Transverse colon (tissue), 4 donors: ENCODE results near the gene CLEC20A. TPM values are rescaled to one million over a fixed set of nuclear protein-coding genes. Genes with fewer than 3 reads are reported as not detected.

Experiments used
- DNase-seq: peaks from one replicate; pipeline ENCODE4 v3.0.0-alpha.2; 2019
- H3K27ac ChIP-seq, 4 donors: fragments of 200-600 bp; sonication (generic); 2 replicates each; pipeline ENCODE4 v1.5.1; 2016 to 2018; ENCODE audit warnings: inconsistent platforms in 4 of 4
- H3K27me3 ChIP-seq: fragments of 200-600 bp; sonication (generic); 2 replicates; pipeline ENCODE4 v1.5.1; 2017; ENCODE audit warnings: inconsistent platforms
- H3K36me3 ChIP-seq, 4 donors: fragments of 200-600 bp; sonication (generic); 2 replicates each; pipeline ENCODE4 v1.5.1; 2017 to 2019; ENCODE audit warnings: inconsistent platforms in 4 of 4
- H3K4me1 ChIP-seq, 4 donors: fragments of 200-600 bp; sonication (generic); 2 replicates each; pipeline ENCODE4 v1.5.1; 2017 to 2020; ENCODE audit warnings: inconsistent platforms in 4 of 4
- H3K4me3 ChIP-seq, 4 donors: fragments of 200-600 bp; sonication (generic); 1 replicate in 1 of 4; 2 replicates in 3 of 4; pipeline versions ENCODE4 v1.5.1 to v1.6.1; 2017 to 2019; ENCODE audit warnings: inconsistent platforms in 4 of 4
- H3K9me3 ChIP-seq, 2 donors: fragments of 200-600 bp; sonication (generic); 2 replicates each; pipeline ENCODE4 v1.5.1; 2017 to 2019; ENCODE audit warnings: inconsistent platforms in 2 of 2
- EP300 ChIP-seq: sonication (generic); formaldehyde crosslinking; IDR thresholded peaks from one replicate; pipeline ENCODE4 v1.6.1; 2017; ENCODE audit warnings: antibody characterized with exemption, low read depth
- POLR2A ChIP-seq: fragments of 450-650 bp; IDR thresholded peaks from one replicate; pipeline ENCODE4 v1.6.1; 2016; ENCODE audit warnings: antibody characterized with exemption, mild to moderate bottlenecking, moderate library complexity
- POLR2AphosphoS5 ChIP-seq, 3 donors: sonication (generic); formaldehyde crosslinking; IDR thresholded peaks; one replicate each; pipeline ENCODE4 v1.6.1; 2016; ENCODE audit warnings: antibody characterized with exemption in 3 of 3
- WGBS, 2 donors: methylation state at CpG; one replicate each; pipeline ENCODE4 v1.1.5; 2018; ENCODE audit warnings: low coverage in 1 of 2; 5-methylcytosine and 5-hydroxymethylcytosine counted together
- in situ Hi-C, 4 donors: fragments of 200-750 bp; cut with MboI; loops; one replicate each; pipeline versions ENCODE4 v1.15.0 to v1.15.1; 2017; ENCODE audit warnings: low sequenced_read_pairs in 3 of 4, low pct_ligation_motif_present in 1 of 4, low pct_unique_long_range_greater_than_20kb in 1 of 4
- intact Hi-C: fragments of 100-400 bp; cut with DNase I; formaldehyde crosslinking; loops from one replicate; pipeline ENCODE4 v1.15.1; 2023; ENCODE audit warnings: low total_unique reads
- total RNA-seq, 4 donors: library from RNA; depleted of rRNA; stranded (reverse); fragments of >200 nt; gene quantifications; one replicate each; pipeline ENCODE4 v1.1.0, GENCODE V29; 2016
- TF ChIP-seq, protein P1 (sequence below), 5 experiments: fragments of 200-600 bp in 3 of 5; fragments of 450-650 bp in 2 of 5; sonication (generic) in 3 of 5; IDR thresholded peaks; 1 replicate in 2 of 5; 2 replicates in 3 of 5; pipeline ENCODE4 v1.5.1; 2016 to 2017; ENCODE audit warnings: antibody characterized with exemption in 5 of 5, inconsistent platforms in 3 of 5, mild to moderate bottlenecking in 2 of 5, moderate library complexity in 1 of 5

The CLEC20A gene
- total RNA-seq, 4 donors from 2014 or later, result not detected

DNA sequence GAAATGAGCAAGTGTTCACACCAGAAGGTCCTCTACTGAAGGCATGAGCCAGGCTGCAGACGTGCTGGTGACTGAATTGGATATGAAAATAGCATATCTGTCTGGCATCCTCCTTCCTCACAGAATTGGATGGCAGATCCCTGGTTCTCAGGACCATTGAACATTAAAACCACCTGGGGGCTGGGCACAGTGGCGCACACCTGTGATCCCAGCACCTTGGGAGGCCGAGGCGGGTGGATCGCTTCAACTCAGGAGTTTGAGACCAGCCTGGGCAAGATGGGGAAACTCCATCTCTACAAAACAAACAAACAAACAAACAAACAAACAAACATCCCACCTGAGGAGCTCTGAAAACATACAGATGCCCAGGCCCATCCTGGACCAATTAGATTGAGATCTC is 39.6 kb upstream of the CLEC20A start:
- TF ChIP-seq POLR2A (no peak), POLR2AphosphoS5 (IDR thresholded peaks at IDR 0.05) (no peak), EP300 (no peak)
- TF ChIP-seq, protein P1, sequence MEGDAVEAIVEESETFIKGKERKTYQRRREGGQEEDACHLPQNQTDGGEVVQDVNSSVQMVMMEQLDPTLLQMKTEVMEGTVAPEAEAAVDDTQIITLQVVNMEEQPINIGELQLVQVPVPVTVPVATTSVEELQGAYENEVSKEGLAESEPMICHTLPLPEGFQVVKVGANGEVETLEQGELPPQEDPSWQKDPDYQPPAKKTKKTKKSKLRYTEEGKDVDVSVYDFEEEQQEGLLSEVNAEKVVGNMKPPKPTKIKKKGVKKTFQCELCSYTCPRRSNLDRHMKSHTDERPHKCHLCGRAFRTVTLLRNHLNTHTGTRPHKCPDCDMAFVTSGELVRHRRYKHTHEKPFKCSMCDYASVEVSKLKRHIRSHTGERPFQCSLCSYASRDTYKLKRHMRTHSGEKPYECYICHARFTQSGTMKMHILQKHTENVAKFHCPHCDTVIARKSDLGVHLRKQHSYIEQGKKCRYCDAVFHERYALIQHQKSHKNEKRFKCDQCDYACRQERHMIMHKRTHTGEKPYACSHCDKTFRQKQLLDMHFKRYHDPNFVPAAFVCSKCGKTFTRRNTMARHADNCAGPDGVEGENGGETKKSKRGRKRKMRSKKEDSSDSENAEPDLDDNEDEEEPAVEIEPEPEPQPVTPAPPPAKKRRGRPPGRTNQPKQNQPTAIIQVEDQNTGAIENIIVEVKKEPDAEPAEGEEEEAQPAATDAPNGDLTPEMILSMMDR (IDR thresholded peaks at IDR 0.05), result no peak
- Histone ChIP-seq H3K4me1 (peaks cover 3 to 31% (median 11%) of the 10 kb centered on the region in 4 donors), H3K9me3 (no peaks in the 10 kb centered on the region), H3K27ac (peak overlapping the region; percentile 54 to 81 (median 74)), H3K4me3 (no peak overlapping the region), H3K36me3 (no peaks in the 10 kb centered on the region), H3K27me3 (no peaks in the 10 kb centered on the region)
- 94 to 98% methylated on average over 3 to 5 of the region's 5 CpGs for WGBS, 2 donors
- intact Hi-C loops, result loop anchor here (10.0 kb wide), 2 partner anchors 232 to 468 kb away; no protein-coding TSS in a partner anchor
- in situ Hi-C loops, result loop anchor here (10.0 to 25.0 kb wide), 3 partner anchors 218 to 826 kb away; partner anchors contain the start of gene AXDND1 (in 3 of the 4)
- DNase-seq, result no peak

DNA sequence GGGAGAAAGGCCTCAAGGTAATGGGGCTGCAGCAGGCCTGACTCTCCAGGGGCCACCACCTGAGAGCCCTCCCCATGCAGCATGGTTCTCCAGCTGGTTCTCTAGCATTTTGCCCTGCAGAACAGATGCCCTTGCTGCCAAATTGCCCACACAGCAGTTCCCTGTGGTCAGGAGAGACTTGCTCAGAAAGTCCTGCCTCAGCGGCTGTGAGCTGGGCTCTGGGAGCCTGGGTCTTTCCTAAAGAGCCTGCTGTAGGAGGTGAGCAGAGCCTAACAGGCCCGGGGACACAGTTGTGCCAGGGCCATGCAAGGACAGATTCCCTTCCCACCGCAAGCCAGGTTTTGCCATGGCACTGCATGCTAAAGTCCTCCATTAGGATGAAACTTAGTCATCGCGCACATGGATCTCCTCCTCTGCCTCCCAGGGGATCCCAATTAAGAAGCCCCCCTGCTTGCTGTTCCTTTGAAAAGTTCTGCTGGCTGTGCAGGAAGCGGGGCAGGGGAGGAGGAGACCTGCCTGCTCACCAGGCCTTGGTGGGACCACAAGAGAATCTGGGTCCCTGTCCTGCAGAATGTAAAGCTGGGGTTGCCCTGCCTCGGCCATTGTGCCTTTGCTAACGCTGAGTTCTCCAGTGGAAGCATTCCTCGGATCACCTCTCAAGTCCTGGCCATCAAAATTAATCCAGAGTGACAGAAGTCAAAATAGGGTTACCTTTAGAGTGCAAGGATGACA is 37.5 kb upstream of the CLEC20A start:
- in situ Hi-C loops, result loop anchor here (5.0 to 25.0 kb wide), 6 partner anchors 220 to 828 kb away; partner anchors contain the start of gene AXDND1 (in 3 of the 4)
- WGBS, 2 donors, result 60 to 93% methylated on average over 1 to 9 of the region's 9 CpGs

DNA sequence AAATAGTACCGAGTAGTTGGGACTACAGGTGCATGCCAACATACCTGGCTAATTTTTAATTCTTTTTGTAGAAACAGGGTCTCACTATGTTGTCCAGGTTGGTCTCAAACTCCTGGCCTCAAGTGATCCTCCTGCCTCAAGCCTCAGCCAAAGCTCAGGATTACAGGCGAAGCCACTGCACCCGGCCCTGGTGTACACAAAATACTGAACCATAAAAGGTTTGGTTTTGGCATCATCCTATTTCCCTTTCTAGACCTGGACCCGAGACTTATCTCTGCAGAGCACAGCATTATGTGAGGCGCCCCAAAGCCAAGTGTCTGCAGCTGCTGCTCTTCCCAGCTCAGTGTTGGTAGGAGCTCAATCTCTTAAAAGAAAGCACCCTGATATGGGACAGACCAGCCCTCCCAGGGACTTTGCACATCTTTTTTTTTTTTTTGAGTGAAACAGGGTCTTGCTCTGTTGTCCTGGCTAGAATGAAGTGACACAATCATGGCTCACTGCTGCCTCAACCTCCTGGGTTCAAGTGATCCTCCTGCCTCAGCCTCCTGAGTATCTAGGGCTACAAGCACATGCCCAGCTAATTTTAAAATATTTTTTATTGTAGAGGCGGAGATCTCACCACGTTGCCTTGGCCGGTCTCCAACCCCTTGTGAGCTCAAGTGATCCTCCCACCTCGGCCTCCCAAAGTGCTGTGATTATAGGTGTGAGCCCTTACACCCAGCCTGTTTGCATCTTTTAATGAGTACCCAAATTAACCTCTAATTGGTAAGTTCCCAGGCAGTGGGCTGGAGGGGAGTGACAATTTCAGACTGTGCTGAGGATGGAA is 36.6 kb upstream of the CLEC20A start:
- no peaks in the 10 kb centered on the region for H3K27me3 ChIP-seq
- H3K4me1 ChIP-seq, result peaks cover 3 to 30% (median 11%) of the 10 kb centered on the region in 4 donors
- no peak for TF ChIP-seq POLR2A
- TF ChIP-seq EP300, result no peak
- no peak for TF ChIP-seq POLR2AphosphoS5 (IDR thresholded peaks at IDR 0.05)
- TF ChIP-seq, protein P1 (IDR thresholded peaks at IDR 0.05), result no peak
- no peaks in the 10 kb centered on the region for H3K36me3 ChIP-seq
- WGBS, 2 donors, result 71 to 72% methylated on average over 4 to 9 of the region's 9 CpGs
- H3K27ac ChIP-seq, result no peak overlapping the region
- intact Hi-C loops, result loop anchor here (10.0 kb wide), 2 partner anchors 229 to 471 kb away; no protein-coding TSS in a partner anchor
- DNase-seq, result no peak
- no peaks in the 10 kb centered on the region for H3K9me3 ChIP-seq
- no peak overlapping the region for H3K4me3 ChIP-seq
- in situ Hi-C loops, result loop anchor here (5.0 to 25.0 kb wide), 6 partner anchors 221 to 829 kb away; partner anchors contain the start of gene AXDND1 (in 3 of the 4)

More for the DNA sequence above, 37.5 kb upstream of the CLEC20A start:
- no peak for TF ChIP-seq POLR2A
- TF ChIP-seq, protein P1 (IDR thresholded peaks at IDR 0.05), result no peak
- no peak for TF ChIP-seq POLR2AphosphoS5 (IDR thresholded peaks at IDR 0.05)
- TF ChIP-seq EP300, result no peak
- no peak overlapping the region for H3K27ac ChIP-seq
- DNase-seq, result no peak
- H3K36me3 ChIP-seq, result no peaks in the 10 kb centered on the region
- no peak overlapping the region for H3K4me3 ChIP-seq
- peaks cover 3 to 30% (median 11%) of the 10 kb centered on the region in 4 donors for H3K4me1 ChIP-seq
- H3K27me3 ChIP-seq, result no peaks in the 10 kb centered on the region
- no peaks in the 10 kb centered on the region for H3K9me3 ChIP-seq
- intact Hi-C loops, result loop anchor here (10.0 kb wide), 2 partner anchors 230 to 470 kb away; no protein-coding TSS in a partner anchor
